ENCODE measurements around the gene DGKE.

GRCh38 chr17:56885312-56885657 lies 51.3 kb downstream of the DGKE start:
- TF ChIP-seq ZNF143 (CRISPR knock-in tag; IDR thresholded peaks at IDR 0.05) (no peak), ZBTB7A (CRISPR knock-in tag; IDR thresholded peaks at IDR 0.05) (no peak), ONECUT2 (CRISPR knock-in tag; IDR thresholded peaks at IDR 0.05) (no peak), ARHGAP35 (CRISPR knock-in tag; IDR thresholded peaks at IDR 0.05; ENCODE audit: borderline replicate concordance) (no peak), RXRB (CRISPR knock-in tag; IDR thresholded peaks at IDR 0.05; ENCODE audit: borderline replicate concordance) (no peak), SOX13 (IDR thresholded peaks at IDR 0.05) (no peak), SOX13 (CRISPR knock-in tag; conservative IDR thresholded peaks at IDR 0.05 in 1 of 2, IDR thresholded peaks at IDR 0.05 in 1 of 2) (no peak), NFYC (CRISPR knock-in tag; IDR thresholded peaks at IDR 0.05) (no peak), ZBTB20 (CRISPR knock-in tag; IDR thresholded peaks at IDR 0.05; ENCODE audit: borderline replicate concordance, low read depth) (no peak), REST (IDR thresholded peaks at IDR 0.05; ENCODE audit: borderline replicate concordance in 1 of 2, low read depth in 1 of 2, low read length in 2 of 2) (no peak), MIER2 (CRISPR knock-in tag; IDR thresholded peaks at IDR 0.05) (no peak), CTCF (CRISPR knock-in tag; IDR thresholded peaks at IDR 0.05) (no peak), KAT7 (CRISPR knock-in tag; IDR thresholded peaks at IDR 0.05; ENCODE audit: borderline replicate concordance) (no peak)
- TF ChIP-seq, protein P1, sequence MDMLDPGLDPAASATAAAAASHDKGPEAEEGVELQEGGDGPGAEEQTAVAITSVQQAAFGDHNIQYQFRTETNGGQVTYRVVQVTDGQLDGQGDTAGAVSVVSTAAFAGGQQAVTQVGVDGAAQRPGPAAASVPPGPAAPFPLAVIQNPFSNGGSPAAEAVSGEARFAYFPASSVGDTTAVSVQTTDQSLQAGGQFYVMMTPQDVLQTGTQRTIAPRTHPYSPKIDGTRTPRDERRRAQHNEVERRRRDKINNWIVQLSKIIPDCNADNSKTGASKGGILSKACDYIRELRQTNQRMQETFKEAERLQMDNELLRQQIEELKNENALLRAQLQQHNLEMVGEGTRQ (IDR thresholded peaks at IDR 0.05; ENCODE audit: low read depth, low read length), result no peak
- TF ChIP-seq, protein P1 (CRISPR knock-in tag; IDR thresholded peaks at IDR 0.05; ENCODE audit: borderline replicate concordance), result no peak
- TF ChIP-seq, protein P2, sequence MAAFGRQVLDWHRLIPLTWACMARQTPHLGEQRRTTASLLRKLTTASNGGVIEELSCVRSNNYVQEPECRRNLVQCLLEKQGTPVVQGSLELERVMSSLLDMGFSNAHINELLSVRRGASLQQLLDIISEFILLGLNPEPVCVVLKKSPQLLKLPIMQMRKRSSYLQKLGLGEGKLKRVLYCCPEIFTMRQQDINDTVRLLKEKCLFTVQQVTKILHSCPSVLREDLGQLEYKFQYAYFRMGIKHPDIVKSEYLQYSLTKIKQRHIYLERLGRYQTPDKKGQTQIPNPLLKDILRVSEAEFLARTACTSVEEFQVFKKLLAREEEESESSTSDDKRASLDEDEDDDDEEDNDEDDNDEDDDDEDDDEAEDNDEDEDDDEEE (CRISPR knock-in tag; IDR thresholded peaks at IDR 0.05), result no peak

All from HepG2 (cell line).